ENCODE data around the gene SLC8A1.

GRCh38 chr2:40409734-40410133, 42.2 kb downstream of the SLC8A1 start:
- no peak for TF ChIP-seq POLR2AphosphoS5 (IDR thresholded peaks at IDR 0.05; ENCODE audit: borderline replicate concordance, low read depth, low read length)
- no peak for TF ChIP-seq FOXP2 (optimal IDR thresholded peaks at IDR 0.05; ENCODE audit: control extremely low read depth, extremely low read length, insufficient read depth)
